A549 (cell line): Measurements from ENCODE around the gene ACR. TPM values are rescaled to one million over a fixed set of nuclear protein-coding genes. Genes with fewer than 3 reads are reported as not detected.

Experiments used
- ATAC-seq, 2 experiments: fragments of 200-7000 bp in 1 of 2; fragments of >200 bp in 1 of 2; cut with Nextera tagmentation in 1 of 2; cut with Tn5 transposase in 1 of 2; 3 replicates each; pipeline versions ENCODE4 v1.8.0 to v1.9.1; 2018 to 2020; ENCODE audit warnings: mild to moderate bottlenecking in 1 of 2, moderate library complexity in 1 of 2
- CTCF ChIA-PET: fragments of 300-600 bp; sonication (Branson Sonifier 250); formaldehyde crosslinking; extraction: SDS; loops from one replicate; lab custom pipeline; 2021; ENCODE audit warnings: antibody characterized with exemption, inconsistent platforms; lab: Yijun Ruan, JAX
- POLR2A ChIA-PET: fragments of 350-600 bp; formaldehyde crosslinking; extraction: SDS; loops from one replicate; lab custom pipeline; 2021; ENCODE audit warnings: antibody characterized with exemption, inconsistent platforms; lab: Yijun Ruan, JAX
- DNase-seq, 2 experiments: peaks; one replicate each; pipeline versions ENCODE4 v3.0.0 to v3.0.0-alpha.2; 2011 to 2016; ENCODE audit warnings: low read depth in 1 of 2, low spot score in 1 of 2
- FAIRE-seq: peaks from 2 replicates; lab custom pipeline; 2011; peaks lifted over from hg19 to GRCh38; lab: Jason Lieb, UNC
- H3K27ac ChIP-seq, 2 experiments: fragments of >200 bp; sonication (Bioruptor Twin); formaldehyde crosslinking; 3 replicates each; pipeline ENCODE4 v1.5.1; 2016 to 2017
- H3K4me1 ChIP-seq: fragments of >200 bp; sonication (Bioruptor Twin); formaldehyde crosslinking; 3 replicates; pipeline ENCODE4 v1.6.1; 2016
- H3K4me2 ChIP-seq: fragments of >200 bp; sonication (Bioruptor Twin); formaldehyde crosslinking; 3 replicates; pipeline ENCODE4 v1.6.1; 2016
- H3K4me3 ChIP-seq: fragments of >200 bp; sonication (Bioruptor Twin); formaldehyde crosslinking; 3 replicates; pipeline ENCODE4 v1.5.1; 2016
- H3K9me3 ChIP-seq: fragments of >200 bp; sonication (Bioruptor Twin); formaldehyde crosslinking; 3 replicates; pipeline ENCODE4 v1.6.1; 2016
- CBX2 ChIP-seq: fragments of 200-600 bp; sonication (generic); IDR thresholded peaks from 2 replicates; pipeline ENCODE4 v1.6.1; 2016; ENCODE audit warnings: low read depth, mild to moderate bottlenecking, borderline replicate concordance
- EHMT2 ChIP-seq: fragments of 200-600 bp; sonication (generic); IDR thresholded peaks from 2 replicates; pipeline ENCODE4 v1.6.1; 2016; ENCODE audit warnings: antibody characterized with exemption, low read depth, mild to moderate bottlenecking, moderate library complexity
- FOSL2 ChIP-seq, 2 experiments: fragments of 450-650 bp in 1 of 2; fragments of >200 bp in 1 of 2; sonication (Bioruptor Twin) in 1 of 2; formaldehyde crosslinking; IDR thresholded peaks; 2 replicates each; pipeline versions ENCODE4 v1.5.0 to v1.6.1; 2016 to 2020; ENCODE audit warnings: mild to moderate bottlenecking in 1 of 2, moderate library complexity in 1 of 2
- GATA3 ChIP-seq: IDR thresholded peaks from 2 replicates; pipeline ENCODE4 v1.6.1; 2012; ENCODE audit warnings: borderline replicate concordance
- HDAC2 ChIP-seq: fragments of 200-600 bp; sonication (generic); IDR thresholded peaks from 2 replicates; pipeline ENCODE4 v1.6.1; 2016
- HOXA7 ChIP-seq: fragments of 250-450 bp; sonication (Bioruptor Pico); IDR thresholded peaks from 2 replicates; pipeline ENCODE4 v1.5.0; 2020; ENCODE audit warnings: mild to moderate bottlenecking, moderate library complexity
- HOXB13 ChIP-seq: fragments of 250-450 bp; sonication (Bioruptor Pico); IDR thresholded peaks from 2 replicates; pipeline ENCODE4 v1.5.0; 2020; ENCODE audit warnings: low read depth, mild to moderate bottlenecking, moderate library complexity
- JUN ChIP-seq, 2 experiments: fragments of >200 bp; sonication (Bioruptor Twin); formaldehyde crosslinking; IDR thresholded peaks; 2 replicates in 1 of 2; 3 replicates in 1 of 2; pipeline ENCODE4 v1.6.1; 2016 to 2017
- JUNB ChIP-seq: fragments of >200 bp; sonication (Bioruptor Twin); formaldehyde crosslinking; IDR thresholded peaks from 2 replicates; pipeline ENCODE4 v1.6.1; 2016
- KDM1A ChIP-seq: fragments of 200-600 bp; sonication (generic); IDR thresholded peaks from 2 replicates; pipeline ENCODE4 v1.6.1; 2016; ENCODE audit warnings: low read depth, mild to moderate bottlenecking
- MAZ ChIP-seq: fragments of 150-350 bp; IDR thresholded peaks from 2 replicates; pipeline ENCODE4 v1.6.1; 2014; ENCODE audit warnings: antibody characterized with exemption, low read depth, low read length, borderline replicate concordance
- NR3C1 ChIP-seq: fragments of >200 bp; sonication (Bioruptor Twin); formaldehyde crosslinking; IDR thresholded peaks from 3 replicates; pipeline ENCODE4 v1.6.1; 2017
- PHF8 ChIP-seq: fragments of 200-600 bp; sonication (generic); IDR thresholded peaks from 2 replicates; pipeline ENCODE4 v1.6.1; 2016; ENCODE audit warnings: low read depth, mild to moderate bottlenecking, antibody characterized with exemption, moderate library complexity, borderline replicate concordance
- POLR2A ChIP-seq: IDR thresholded peaks from 2 replicates; pipeline ENCODE4 v1.6.1; 2012; ENCODE audit warnings: mild to moderate bottlenecking, low read length
- RNF2 ChIP-seq: fragments of 200-600 bp; sonication (generic); IDR thresholded peaks from 2 replicates; pipeline ENCODE4 v1.6.1; 2016; ENCODE audit warnings: low read depth, mild to moderate bottlenecking, antibody characterized with exemption, moderate library complexity, borderline replicate concordance
- SMC3 ChIP-seq: fragments of >200 bp; sonication (Bioruptor Twin); formaldehyde crosslinking; IDR thresholded peaks from 3 replicates; pipeline ENCODE4 v1.6.1; 2018; ENCODE audit warnings: inconsistent platforms
- TP53 ChIP-seq: fragments of 250-450 bp; sonication (Bioruptor Pico); IDR thresholded peaks from 2 replicates; pipeline ENCODE4 v1.5.0; 2021; ENCODE audit warnings: mild to moderate bottlenecking, moderate library complexity
- ZC3H11A ChIP-seq: fragments of 450-650 bp; IDR thresholded peaks from 2 replicates; pipeline ENCODE4 v1.6.1; 2014; ENCODE audit warnings: antibody characterized with exemption, mild to moderate bottlenecking
- ZFP36 ChIP-seq: fragments of 450-650 bp; IDR thresholded peaks from 2 replicates; pipeline ENCODE4 v1.6.1; 2014; ENCODE audit warnings: borderline replicate concordance; ENCODE audit not compliant: partially characterized antibody
- ZSCAN20 ChIP-seq: fragments of 250-450 bp; sonication (Bioruptor Pico); IDR thresholded peaks from 2 replicates; pipeline ENCODE4 v1.8.0; 2022; ENCODE audit warnings: mild to moderate bottlenecking, moderate library complexity
- WGBS: methylation state at CpG from one replicate; pipeline ENCODE4 v1.1.6; 2017; ENCODE audit errors: missing lambda C conversion rate; 5-methylcytosine and 5-hydroxymethylcytosine counted together
- polyA plus RNA-seq, 4 experiments: library from polyadenylated mRNA; depleted of rRNA in 3 of 4; stranded (reverse); fragments of >200 nt; fragmentation: RNase III in 1 of 4; extraction: RNeasy Plus Mini Kit Qiagen cat#74134 plus additional on column Dnase treatment in 1 of 4; gene quantifications; 2 replicates in 3 of 4; 3 replicates in 1 of 4; pipeline ENCODE4 v1.2.3, GENCODE V29; 2011 to 2017
- TF ChIP-seq, protein P1 (sequence below): fragments of >200 bp; sonication (Bioruptor Twin); formaldehyde crosslinking; IDR thresholded peaks from 3 replicates; pipeline ENCODE4 v1.5.1; 2016
- TF ChIP-seq, protein P2 (sequence below): IDR thresholded peaks from 2 replicates; pipeline ENCODE4 v1.6.1; 2012; ENCODE audit warnings: low read depth, borderline replicate concordance
- TF ChIP-seq, protein P3 (sequence below): fragments of 150-350 bp; IDR thresholded peaks from 2 replicates; pipeline ENCODE4 v1.6.1; 2014; ENCODE audit warnings: low read depth, mild to moderate bottlenecking, low read length
- TF ChIP-seq, protein P4 (sequence below): IDR thresholded peaks from 2 replicates; pipeline ENCODE4 v1.6.1; 2012

ACR gene
- polyA plus RNA-seq, 2 of the 4 experiments (the other 2 are of a cell fraction): not detected

DNA sequence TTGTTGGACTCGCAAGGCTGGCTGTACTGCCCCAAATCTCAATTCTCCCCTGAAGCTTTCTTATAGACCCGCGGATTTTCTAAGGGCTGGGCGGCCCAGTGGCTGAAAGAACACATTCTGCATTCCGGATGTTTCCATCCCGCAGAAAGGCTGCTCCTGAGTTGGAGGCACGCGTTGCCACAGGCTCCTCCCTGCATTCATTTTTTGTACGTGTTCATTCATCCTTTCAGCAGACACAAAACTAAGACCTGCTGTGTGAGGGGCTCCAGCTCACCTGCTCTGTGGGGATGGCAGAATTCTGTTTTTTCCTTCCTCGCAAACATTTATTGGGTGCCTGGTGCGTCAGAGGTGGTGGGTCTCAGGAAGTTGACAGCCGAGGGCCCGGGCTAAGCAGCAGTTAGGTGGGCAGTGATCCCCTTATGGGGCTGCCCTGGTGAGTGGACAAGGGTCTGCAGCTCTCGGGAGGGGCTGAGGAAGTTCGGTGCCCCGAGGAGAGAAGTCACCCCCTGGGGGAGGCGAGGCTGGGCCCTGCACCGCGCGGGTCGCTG is 41.7 kb upstream of the ACR start:
- ATAC-seq (no peak), FAIRE-seq (no peak), DNase-seq (no peak)
- Histone ChIP-seq H3K4me1 (0 out of 3 replicates have a peak, but pooled peaks cover 3% of the 10 kb centered on the region), H3K9me3 (no peaks in the 10 kb centered on the region), H3K4me3 (no peak overlapping the region), H3K27ac (no peak overlapping the region), H3K4me2 (no peak overlapping the region)
- TF ChIP-seq JUN (IDR thresholded peaks at IDR 0.05): no peak
- TF ChIP-seq HOXB13: no peak
- no peak for TF ChIP-seq RNF2
- TF ChIP-seq FOSL2 (IDR thresholded peaks at IDR 0.05): no peak
- TF ChIP-seq FOSL2 (CRISPR knock-in tag; IDR thresholded peaks at IDR 0.05): no peak
- TF ChIP-seq GATA3: no peak
- no peak for TF ChIP-seq POLR2A
- no peak for TF ChIP-seq CBX2
- TF ChIP-seq, protein P1, sequence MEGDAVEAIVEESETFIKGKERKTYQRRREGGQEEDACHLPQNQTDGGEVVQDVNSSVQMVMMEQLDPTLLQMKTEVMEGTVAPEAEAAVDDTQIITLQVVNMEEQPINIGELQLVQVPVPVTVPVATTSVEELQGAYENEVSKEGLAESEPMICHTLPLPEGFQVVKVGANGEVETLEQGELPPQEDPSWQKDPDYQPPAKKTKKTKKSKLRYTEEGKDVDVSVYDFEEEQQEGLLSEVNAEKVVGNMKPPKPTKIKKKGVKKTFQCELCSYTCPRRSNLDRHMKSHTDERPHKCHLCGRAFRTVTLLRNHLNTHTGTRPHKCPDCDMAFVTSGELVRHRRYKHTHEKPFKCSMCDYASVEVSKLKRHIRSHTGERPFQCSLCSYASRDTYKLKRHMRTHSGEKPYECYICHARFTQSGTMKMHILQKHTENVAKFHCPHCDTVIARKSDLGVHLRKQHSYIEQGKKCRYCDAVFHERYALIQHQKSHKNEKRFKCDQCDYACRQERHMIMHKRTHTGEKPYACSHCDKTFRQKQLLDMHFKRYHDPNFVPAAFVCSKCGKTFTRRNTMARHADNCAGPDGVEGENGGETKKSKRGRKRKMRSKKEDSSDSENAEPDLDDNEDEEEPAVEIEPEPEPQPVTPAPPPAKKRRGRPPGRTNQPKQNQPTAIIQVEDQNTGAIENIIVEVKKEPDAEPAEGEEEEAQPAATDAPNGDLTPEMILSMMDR: no peak
- TF ChIP-seq JUNB: no peak
- no peak for TF ChIP-seq SMC3
- TF ChIP-seq, protein P2, sequence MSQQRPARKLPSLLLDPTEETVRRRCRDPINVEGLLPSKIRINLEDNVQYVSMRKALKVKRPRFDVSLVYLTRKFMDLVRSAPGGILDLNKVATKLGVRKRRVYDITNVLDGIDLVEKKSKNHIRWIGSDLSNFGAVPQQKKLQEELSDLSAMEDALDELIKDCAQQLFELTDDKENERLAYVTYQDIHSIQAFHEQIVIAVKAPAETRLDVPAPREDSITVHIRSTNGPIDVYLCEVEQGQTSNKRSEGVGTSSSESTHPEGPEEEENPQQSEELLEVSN: no peak
- TF ChIP-seq TP53: no peak
- TF ChIP-seq, protein P3, sequence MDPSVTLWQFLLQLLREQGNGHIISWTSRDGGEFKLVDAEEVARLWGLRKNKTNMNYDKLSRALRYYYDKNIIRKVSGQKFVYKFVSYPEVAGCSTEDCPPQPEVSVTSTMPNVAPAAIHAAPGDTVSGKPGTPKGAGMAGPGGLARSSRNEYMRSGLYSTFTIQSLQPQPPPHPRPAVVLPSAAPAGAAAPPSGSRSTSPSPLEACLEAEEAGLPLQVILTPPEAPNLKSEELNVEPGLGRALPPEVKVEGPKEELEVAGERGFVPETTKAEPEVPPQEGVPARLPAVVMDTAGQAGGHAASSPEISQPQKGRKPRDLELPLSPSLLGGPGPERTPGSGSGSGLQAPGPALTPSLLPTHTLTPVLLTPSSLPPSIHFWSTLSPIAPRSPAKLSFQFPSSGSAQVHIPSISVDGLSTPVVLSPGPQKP: no peak
- CTCF ChIA-PET: interaction anchor here (1.0 kb wide), 1 partner anchor 70 kb away, joined by 3 read pairs; no protein-coding TSS in a partner anchor
- POLR2A ChIA-PET: no interaction called here
- WGBS: 75% methylated on average over 11 of the region's 21 CpGs

DNA sequence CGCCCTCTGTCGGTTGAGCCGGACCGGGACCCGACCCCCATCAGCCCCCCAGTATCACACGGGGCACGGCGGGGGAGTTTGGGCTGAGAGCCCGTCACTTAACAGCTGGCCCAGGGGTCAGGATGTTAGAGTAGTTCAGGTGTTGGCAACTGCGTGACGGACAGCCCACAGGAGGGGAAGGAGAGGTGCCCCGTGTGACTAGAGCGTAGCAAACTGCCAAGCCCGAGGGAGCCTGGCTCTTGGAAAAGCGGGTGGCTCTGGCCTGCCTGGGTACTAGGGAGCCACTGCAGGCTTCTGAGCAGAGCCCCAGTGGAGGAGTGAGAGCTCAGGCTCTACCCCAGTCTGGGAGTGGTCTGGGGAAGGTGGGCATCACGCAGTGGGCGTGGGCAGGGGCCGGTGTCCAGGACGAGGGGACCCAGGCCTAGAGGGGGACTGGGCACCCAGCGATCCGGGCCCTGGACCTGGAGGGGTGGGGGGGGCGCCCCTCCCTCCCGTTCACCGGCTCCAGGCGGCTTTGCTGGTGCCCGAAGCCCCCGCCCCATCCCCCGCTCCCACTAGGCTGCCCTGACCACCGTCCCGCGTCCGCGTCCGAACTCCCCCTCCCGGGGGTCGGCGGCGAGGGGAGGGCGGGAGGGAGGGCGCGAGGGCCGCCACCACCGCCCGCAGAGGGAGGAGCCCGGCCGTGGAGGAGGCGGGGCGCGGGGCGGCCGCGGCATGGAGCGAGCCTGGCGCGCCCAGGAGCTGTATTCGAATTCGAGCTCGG is 41.0 kb upstream of the ACR start:
- FAIRE-seq (no peak), DNase-seq (peak in 1 of 2 experiments; percentile 31), ATAC-seq (peak; percentile 78 to 86)
- H3K4me1 ChIP-seq: 0 out of 3 replicates have a peak, but pooled peaks cover 3% of the 10 kb centered on the region
- no peaks in the 10 kb centered on the region for H3K9me3 ChIP-seq
- peak overlapping the region; percentile 97 for H3K4me2 ChIP-seq
- ChIA-PET POLR2A (no interaction called here), CTCF (no interaction called here)
- TF ChIP-seq ZFP36 (peak; percentile 4), MAZ (no peak)
- peak overlapping the region; percentile 81 to 90 for H3K27ac ChIP-seq
- peak overlapping the region; percentile 66 for H3K4me3 ChIP-seq
- WGBS: 75% methylated on average over 6 of the region's 58 CpGs

DNA sequence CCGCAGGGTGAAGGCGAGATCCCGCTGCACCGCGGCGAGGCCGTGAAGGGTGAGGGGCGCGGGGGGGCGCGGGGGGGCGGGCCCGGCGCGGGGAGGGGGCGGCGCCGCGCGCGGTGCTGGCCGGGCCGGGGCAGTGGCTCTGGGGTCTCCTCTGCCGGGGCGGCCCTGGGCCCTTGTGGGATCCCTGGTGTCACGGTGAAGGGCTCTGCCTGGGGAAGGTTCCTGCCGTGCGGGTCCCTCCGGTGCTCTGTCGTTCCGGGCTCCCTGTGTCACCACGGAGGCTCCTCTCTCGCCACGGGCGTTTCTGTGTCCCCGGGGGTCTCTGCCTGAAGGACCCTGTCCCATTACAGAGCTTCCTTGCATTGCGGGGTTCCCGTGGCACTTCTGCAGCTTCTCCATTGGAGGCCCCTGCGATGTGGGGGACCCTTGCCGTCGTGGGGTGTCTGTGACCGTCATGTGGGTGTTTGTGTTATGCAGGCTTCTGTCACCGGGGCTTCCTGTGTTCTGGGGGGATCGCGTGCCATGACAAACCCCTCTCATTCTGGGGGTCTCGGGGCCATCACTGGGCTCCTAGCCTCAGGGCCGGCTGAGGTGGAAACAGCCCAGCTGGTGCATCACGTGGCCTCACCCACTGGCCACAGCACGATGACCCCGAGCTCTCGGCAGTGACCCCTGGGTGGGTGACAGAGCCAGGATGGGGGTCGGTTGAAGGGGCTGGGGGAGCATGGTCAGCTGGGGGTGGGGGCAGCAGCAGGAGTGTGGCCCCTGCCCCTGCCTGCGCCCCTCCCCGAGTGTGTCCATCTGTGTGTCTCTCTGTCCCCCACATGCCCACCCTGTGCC is 40.1 kb upstream of the ACR start:
- H3K4me2 ChIP-seq: peak overlapping the region; percentile 97
- no peak for ATAC-seq

More for the DNA sequence above, 40.1 kb upstream of the ACR start:
- POLR2A ChIA-PET: no interaction called here
- FAIRE-seq (no peak), DNase-seq (no peak)
- Histone ChIP-seq H3K27ac (peak overlapping the region; percentile 81 to 90; a peak in 5 of 6 replicates), H3K4me3 (peak overlapping the region; percentile 66), H3K4me1 (0 out of 3 replicates have a peak, but pooled peaks cover 3% of the 10 kb centered on the region), H3K9me3 (no peaks in the 10 kb centered on the region)
- CTCF ChIA-PET: interaction anchor here (0.9 kb wide), 2 partner anchors 28 to 34 kb away, joined by 3 to 4 read pairs; no protein-coding TSS in a partner anchor
- 71% methylated on average over 11 of the region's 54 CpGs for WGBS
- TF ChIP-seq, protein P4, sequence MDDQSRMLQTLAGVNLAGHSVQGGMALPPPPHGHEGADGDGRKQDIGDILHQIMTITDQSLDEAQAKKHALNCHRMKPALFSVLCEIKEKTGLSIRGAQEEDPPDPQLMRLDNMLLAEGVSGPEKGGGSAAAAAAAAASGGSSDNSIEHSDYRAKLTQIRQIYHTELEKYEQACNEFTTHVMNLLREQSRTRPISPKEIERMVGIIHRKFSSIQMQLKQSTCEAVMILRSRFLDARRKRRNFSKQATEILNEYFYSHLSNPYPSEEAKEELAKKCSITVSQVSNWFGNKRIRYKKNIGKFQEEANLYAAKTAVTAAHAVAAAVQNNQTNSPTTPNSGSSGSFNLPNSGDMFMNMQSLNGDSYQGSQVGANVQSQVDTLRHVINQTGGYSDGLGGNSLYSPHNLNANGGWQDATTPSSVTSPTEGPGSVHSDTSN: no peak
- TF ChIP-seq ZSCAN20 (CRISPR knock-in tag) (no peak), EHMT2 (no peak), PHF8 (no peak), HOXB13 (no peak), HOXA7 (no peak), NR3C1 (no peak), POLR2A (no peak), HDAC2 (no peak), KDM1A (no peak), ZC3H11A (no peak), CBX2 (no peak)
- TF ChIP-seq, all 56 proteins: peak for 0
